IPS-20b (cell line): ENCODE results near the gene THNSL1.

ENCODE experiments used
- H3K27ac ChIP-seq: one replicate; pipeline ENCODE4 v1.5.1; 2013; ENCODE audit warnings: low read length
- H3K27me3 ChIP-seq: 2 replicates; pipeline ENCODE4 v1.6.1; 2013; ENCODE audit warnings: mild to moderate bottlenecking, low read length, inconsistent platforms; ENCODE audit not compliant: insufficient read depth
- H3K36me3 ChIP-seq: 2 replicates; pipeline ENCODE4 v1.6.1; 2013; ENCODE audit warnings: low read depth, mild to moderate bottlenecking, inconsistent platforms, low read length, moderate library complexity; ENCODE audit not compliant: insufficient read depth
- H3K4me1 ChIP-seq: 2 replicates; pipeline ENCODE4 v1.6.1; 2013; ENCODE audit warnings: mild to moderate bottlenecking, control low read depth, inconsistent platforms, low read length, moderate library complexity; ENCODE audit not compliant: insufficient read depth
- H3K4me3 ChIP-seq: 2 replicates; pipeline ENCODE4 v1.5.1; 2013; ENCODE audit warnings: mild to moderate bottlenecking, low read length, inconsistent platforms
- H3K9ac ChIP-seq: 2 replicates; pipeline ENCODE4 v1.6.1; 2013; ENCODE audit warnings: low read depth, mild to moderate bottlenecking, inconsistent platforms, low read length, moderate library complexity
- H3K9me3 ChIP-seq: 2 replicates; pipeline ENCODE4 v1.6.1; 2013; ENCODE audit warnings: mild to moderate bottlenecking, low read depth, low read length, inconsistent platforms; ENCODE audit not compliant: insufficient read depth

THNSL1 gene

GRCh38 chr10:25061125-25061524 is 44.7 kb downstream of the THNSL1 start:
- Histone ChIP-seq H3K27me3 (peaks cover 10% of the 10 kb centered on the region), H3K9me3 (no peaks in the 10 kb centered on the region), H3K27ac (no peak overlapping the region), H3K4me1 (no peaks in the 10 kb centered on the region), H3K4me3 (no peak overlapping the region), H3K9ac (no peak overlapping the region), H3K36me3 (no peaks in the 10 kb centered on the region)

- no peak overlapping the region for H3K9ac ChIP-seq
- no peaks in the 10 kb centered on the region for H3K36me3 ChIP-seq
- H3K27ac ChIP-seq: no peak overlapping the region
- peaks cover 17% of the 10 kb centered on the region for H3K27me3 ChIP-seq
- no peaks in the 10 kb centered on the region for H3K9me3 ChIP-seq
- H3K4me3 ChIP-seq: no peak overlapping the region
- no peaks in the 10 kb centered on the region for H3K4me1 ChIP-seq
Measured at GRCh38 chr10:25061711-25062449, 45.5 kb downstream of the THNSL1 start.

- Histone ChIP-seq H3K4me3 (no peak overlapping the region), H3K27me3 (peaks cover 29% of the 10 kb centered on the region), H3K27ac (no peak overlapping the region), H3K4me1 (no peaks in the 10 kb centered on the region), H3K9me3 (no peaks in the 10 kb centered on the region), H3K9ac (no peak overlapping the region), H3K36me3 (no peaks in the 10 kb centered on the region)
Measured at GRCh38 chr10:25063157-25063556, 46.7 kb downstream of the THNSL1 start.

- Histone ChIP-seq H3K27me3 (peaks cover 34% of the 10 kb centered on the region), H3K9ac (no peak overlapping the region), H3K4me1 (no peaks in the 10 kb centered on the region), H3K36me3 (no peaks in the 10 kb centered on the region), H3K27ac (no peak overlapping the region), H3K9me3 (no peaks in the 10 kb centered on the region), H3K4me3 (no peak overlapping the region)
Measured at GRCh38 chr10:25063644-25064043, 47.2 kb downstream of the THNSL1 start.

- H3K9ac ChIP-seq: no peak overlapping the region
- H3K4me3 ChIP-seq: no peak overlapping the region
- H3K27ac ChIP-seq: no peak overlapping the region
- H3K9me3 ChIP-seq: no peaks in the 10 kb centered on the region
- H3K27me3 ChIP-seq: peaks cover 42% of the 10 kb centered on the region
- no peaks in the 10 kb centered on the region for H3K36me3 ChIP-seq
- 0 out of 2 replicates have a peak, but pooled peaks cover 3% of the 10 kb centered on the region for H3K4me1 ChIP-seq
Measured at GRCh38 chr10:25064401-25064800, 48.0 kb downstream of the THNSL1 start.

- no peak overlapping the region for H3K4me3 ChIP-seq
- H3K36me3 ChIP-seq: no peaks in the 10 kb centered on the region
- H3K4me1 ChIP-seq: 0 out of 2 replicates have a peak, but pooled peaks cover 3% of the 10 kb centered on the region
- no peaks in the 10 kb centered on the region for H3K9me3 ChIP-seq
- peaks cover 57% of the 10 kb centered on the region for H3K27me3 ChIP-seq
- no peak overlapping the region for H3K27ac ChIP-seq
- no peak overlapping the region for H3K9ac ChIP-seq
Measured at GRCh38 chr10:25065761-25066476, 49.5 kb downstream of the THNSL1 start.

- peaks cover 59% of the 10 kb centered on the region for H3K27me3 ChIP-seq
- no peak overlapping the region for H3K27ac ChIP-seq
- peak overlapping the region; percentile 15 for H3K4me3 ChIP-seq
- H3K9me3 ChIP-seq: no peaks in the 10 kb centered on the region
- H3K36me3 ChIP-seq: no peaks in the 10 kb centered on the region
- H3K9ac ChIP-seq: no peak overlapping the region
- H3K4me1 ChIP-seq: 0 out of 2 replicates have a peak, but pooled peaks cover 3% of the 10 kb centered on the region
Measured at GRCh38 chr10:25068152-25069058, 52.0 kb downstream of the THNSL1 start.

GRCh38 chr10:25071227-25071626 is 54.8 kb downstream of the THNSL1 start:
- no peaks in the 10 kb centered on the region for H3K36me3 ChIP-seq
- H3K9ac ChIP-seq: no peak overlapping the region
- peaks cover 56% of the 10 kb centered on the region for H3K27me3 ChIP-seq
- H3K27ac ChIP-seq: no peak overlapping the region
- no peaks in the 10 kb centered on the region for H3K9me3 ChIP-seq
- no peak overlapping the region for H3K4me3 ChIP-seq
- 0 out of 2 replicates have a peak, but pooled peaks cover 3% of the 10 kb centered on the region for H3K4me1 ChIP-seq

- Histone ChIP-seq H3K36me3 (no peaks in the 10 kb centered on the region), H3K27ac (no peak overlapping the region), H3K9ac (no peak overlapping the region), H3K4me3 (no peak overlapping the region), H3K27me3 (peaks cover 41% of the 10 kb centered on the region), H3K4me1 (0 out of 2 replicates have a peak, but pooled peaks cover 3% of the 10 kb centered on the region), H3K9me3 (no peaks in the 10 kb centered on the region)
Measured at GRCh38 chr10:25072786-25073185, 56.4 kb downstream of the THNSL1 start.

- no peaks in the 10 kb centered on the region for H3K36me3 ChIP-seq
- H3K9ac ChIP-seq: no peak overlapping the region
- no peak overlapping the region for H3K4me3 ChIP-seq
- H3K9me3 ChIP-seq: no peaks in the 10 kb centered on the region
- peaks cover 10% of the 10 kb centered on the region for H3K27me3 ChIP-seq
- peaks cover 1% of the 10 kb centered on the region; the same call in 1 of the 2 replicates for H3K4me1 ChIP-seq
- H3K27ac ChIP-seq: no peak overlapping the region
Measured at GRCh38 chr10:25075825-25076224, 59.4 kb downstream of the THNSL1 start.
